B cell (primary cell): ENCODE measurements around the gene SYNPO. TPM values are rescaled to one million over a fixed set of nuclear protein-coding genes. Genes with fewer than 3 reads are reported as not detected.

Experiments
- ATAC-seq: fragments of 200-7000 bp; cut with Tn5 transposase; one replicate; pipeline ENCODE4 v1.10.0; 2021; ENCODE audit warnings: low read depth, mild to moderate bottlenecking, moderate number of reproducible peaks, moderate library complexity
- CTCF ChIA-PET: fragments of 350-600 bp; sonication (Branson Sonifier 250); formaldehyde crosslinking; loops from one replicate; lab custom pipeline; 2021; ENCODE audit warnings: antibody characterized with exemption, inconsistent platforms; lab: Charles Lee
- POLR2A ChIA-PET: fragments of 350-600 bp; sonication (Branson Sonifier 250); formaldehyde crosslinking; loops from one replicate; lab custom pipeline; 2021; ENCODE audit warnings: antibody characterized with exemption; lab: Charles Lee
- DNase-seq: peaks from one replicate; pipeline ENCODE4 v3.0.0; 2013
- H2AFZ ChIP-seq: 2 replicates; pipeline ENCODE4 v1.6.1; 2012; ENCODE audit warnings: mild to moderate bottlenecking, low read depth, low read length; ENCODE audit not compliant: insufficient read depth, poor library complexity, severe bottlenecking
- H3K27ac ChIP-seq, 2 donors: 1 replicate in 1 of 2; 2 replicates in 1 of 2; pipeline ENCODE4 v1.5.1; 2012 to 2013; ENCODE audit warnings: low read length in 2 of 2, mild to moderate bottlenecking in 2 of 2, moderate library complexity in 1 of 2
- H3K27me3 ChIP-seq, 4 experiments: fragments of 200-600 bp in 1 of 4; sonication (generic) in 1 of 4; replicated peaks in 1 of 4; 1 replicate in 2 of 4; 2 replicates in 2 of 4; pipeline versions ENCODE4 v1.6.1 to v1.7.0; 2013 to 2016; ENCODE audit warnings: low read length in 3 of 4, mild to moderate bottlenecking in 2 of 4, mixed read lengths in 1 of 4, moderate library complexity in 1 of 4; ENCODE audit not compliant: insufficient read depth in 4 of 4, control insufficient read depth in 3 of 4; ENCODE audit errors: control extremely low read depth in 1 of 4
- H3K36me3 ChIP-seq, 2 experiments: replicated peaks in 1 of 2; 1 replicate in 1 of 2; 2 replicates in 1 of 2; pipeline versions ENCODE4 v1.6.1 to v1.7.1; 2013; ENCODE audit warnings: low read length in 1 of 2; ENCODE audit not compliant: insufficient read depth in 2 of 2, control insufficient read depth in 1 of 2; ENCODE audit errors: control extremely low read depth in 1 of 2, extremely low read depth in 1 of 2
- H3K4me1 ChIP-seq, 2 donors: fragments of 200-600 bp in 1 of 2; sonication (generic) in 1 of 2; 1 replicate in 1 of 2; 2 replicates in 1 of 2; pipeline versions ENCODE4 v1.5.1 to v1.6.1; 2013 to 2017; ENCODE audit warnings: low read length in 2 of 2; ENCODE audit not compliant: control insufficient read depth in 2 of 2, insufficient read depth in 2 of 2
- H3K4me2 ChIP-seq: replicated peaks from 2 replicates; pipeline ENCODE3; 2012; ENCODE audit warnings: mild to moderate bottlenecking, low read depth, low read length; ENCODE audit not compliant: poor library complexity, severe bottlenecking
- H3K4me3 ChIP-seq, 5 experiments: fragments of 200-600 bp in 1 of 5; sonication (generic) in 1 of 5; 1 replicate in 3 of 5; 2 replicates in 2 of 5; pipeline versions ENCODE4 v1.5.1 to v1.7.0; 2011 to 2016; ENCODE audit warnings: low read length in 4 of 5, mild to moderate bottlenecking in 4 of 5, low read depth in 2 of 5, control low read depth in 1 of 5, moderate library complexity in 1 of 5; ENCODE audit not compliant: insufficient read depth in 1 of 5; ENCODE audit errors: control extremely low read depth in 1 of 5, extremely low read depth in 1 of 5
- H3K79me2 ChIP-seq: fragments of 200-600 bp; sonication (generic); one replicate; pipeline ENCODE4 v1.6.0; 2016; ENCODE audit warnings: low read length; ENCODE audit not compliant: control insufficient read depth, insufficient read depth
- H3K9ac ChIP-seq: fragments of 200-600 bp; sonication (generic); 2 replicates; pipeline ENCODE4 v1.6.1; 2017; ENCODE audit warnings: mild to moderate bottlenecking, low read length, moderate library complexity
- H3K9me3 ChIP-seq, 3 donors: one replicate each; pipeline versions ENCODE4 v1.6.1 to v1.7.1; 2013; ENCODE audit warnings: low read length in 2 of 3; ENCODE audit not compliant: control insufficient read depth in 2 of 3, insufficient read depth in 1 of 3; ENCODE audit errors: control extremely low read depth in 1 of 3
- H4K20me1 ChIP-seq: 2 replicates; pipeline ENCODE4 v1.6.0; 2012; ENCODE audit warnings: mild to moderate bottlenecking, low read length; ENCODE audit not compliant: insufficient read depth, control insufficient read depth, poor library complexity, severe bottlenecking
- H3K27ac Mint-ChIP-seq: one replicate; pipeline ENCODE4 v1.8.0; 2021; ENCODE audit warnings: mixed read lengths
- H3K27me3 Mint-ChIP-seq: one replicate; pipeline ENCODE4 v1.8.0; 2021; ENCODE audit warnings: mixed read lengths
- H3K4me1 Mint-ChIP-seq: one replicate; pipeline ENCODE4 v1.8.0; 2021; ENCODE audit warnings: mixed read lengths
- H3K4me3 Mint-ChIP-seq: one replicate; pipeline ENCODE4 v1.8.0; 2021; ENCODE audit warnings: mixed read lengths
- H3K9me3 Mint-ChIP-seq: one replicate; pipeline ENCODE4 v1.8.0; 2022; ENCODE audit warnings: mixed read lengths; ENCODE audit not compliant: insufficient read depth
- EZH2 ChIP-seq: IDR thresholded peaks from 2 replicates; pipeline ENCODE4 v1.6.1; 2012; ENCODE audit warnings: borderline replicate concordance, low read depth, mild to moderate bottlenecking, moderate library complexity, low read length; ENCODE audit not compliant: insufficient read depth, poor library complexity, severe bottlenecking
- WGBS: methylation state at CpG from one replicate; pipeline ENCODE4 v1.1.5; 2013; ENCODE audit warnings: missing lambda C conversion rate; ENCODE audit not compliant: insufficient coverage; 5-methylcytosine and 5-hydroxymethylcytosine counted together
- intact Hi-C: fragments of 100-400 bp; cut with micrococcal nuclease; formaldehyde crosslinking; loops from one replicate; pipeline ENCODE4 v1.10.0; 2022
- polyA plus RNA-seq: library from polyadenylated mRNA; depleted of rRNA; stranded (reverse); fragments of >200 nt; gene quantifications from 2 replicates; pipeline ENCODE4 v1.2.3, GENCODE V29; 2012
- total RNA-seq, 2 donors: library from RNA; stranded (reverse); fragments of 120-200 nt in 1 of 2; gene quantifications; 1 replicate in 1 of 2; 2 replicates in 1 of 2; pipeline versions ENCODE4 v1.2.3 to v1.2.4, GENCODE V29; 2013 to 2022
- TF ChIP-seq, protein P1 (sequence below): fragments of 200-600 bp; IDR thresholded peaks from one replicate; pipeline ENCODE4 v1.8.0; 2022; ENCODE audit warnings: antibody characterized with exemption, mild to moderate bottlenecking

SYNPO gene
- total and polyA plus RNA-seq, 2 donors (not counting 1 experiment from before 2014, with no cell fraction given) = 13.2 to 16.8 TPM

DNA sequence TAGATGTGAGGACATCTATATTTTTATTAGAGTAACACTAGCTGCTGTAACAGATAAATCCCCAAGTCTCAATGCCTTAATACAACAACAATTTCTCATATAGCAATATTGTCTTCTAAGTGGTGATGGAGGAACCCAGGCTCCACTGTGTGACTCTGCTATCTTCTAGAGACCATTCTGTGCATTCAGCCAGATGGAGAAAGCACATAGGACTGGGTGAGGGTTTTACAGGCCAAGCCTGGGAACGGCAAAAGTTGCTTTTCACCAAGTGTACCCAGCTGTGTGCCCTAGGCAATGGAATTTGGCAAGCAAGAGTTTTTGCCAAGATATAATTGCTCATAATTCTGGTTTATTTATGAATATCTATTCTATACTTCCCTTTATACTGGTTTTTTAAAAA lies 48.7 kb downstream of the SYNPO start:
- Histone ChIP-seq H3K79me2 (no peaks in the 10 kb centered on the region), H3K27ac (no peak overlapping the region), H3K9ac (no peak overlapping the region), H3K4me3 (no peak overlapping the region), H3K4me1 (no peaks in the 10 kb centered on the region), H3K9me3 (no peaks in the 10 kb centered on the region), H3K36me3 (peaks cover 2 to 43% of the 10 kb centered on the region in 2 experiments), H4K20me1 (no peaks in the 10 kb centered on the region), H3K4me2 (no peak overlapping the region), H3K27me3 (no peaks in the 10 kb centered on the region), H2AFZ (no peak overlapping the region)
- Mint-ChIP-seq H3K4me1 (no peaks in the 10 kb centered on the region), H3K4me3 (no peak overlapping the region), H3K9me3 (no peaks in the 10 kb centered on the region), H3K27ac (no peak overlapping the region), H3K27me3 (no peaks in the 10 kb centered on the region)
- no CpG with 5 or more reads among the region's 1 CpG for WGBS
- ATAC-seq (no peak), DNase-seq (no peak)
- TF ChIP-seq, protein P1, sequence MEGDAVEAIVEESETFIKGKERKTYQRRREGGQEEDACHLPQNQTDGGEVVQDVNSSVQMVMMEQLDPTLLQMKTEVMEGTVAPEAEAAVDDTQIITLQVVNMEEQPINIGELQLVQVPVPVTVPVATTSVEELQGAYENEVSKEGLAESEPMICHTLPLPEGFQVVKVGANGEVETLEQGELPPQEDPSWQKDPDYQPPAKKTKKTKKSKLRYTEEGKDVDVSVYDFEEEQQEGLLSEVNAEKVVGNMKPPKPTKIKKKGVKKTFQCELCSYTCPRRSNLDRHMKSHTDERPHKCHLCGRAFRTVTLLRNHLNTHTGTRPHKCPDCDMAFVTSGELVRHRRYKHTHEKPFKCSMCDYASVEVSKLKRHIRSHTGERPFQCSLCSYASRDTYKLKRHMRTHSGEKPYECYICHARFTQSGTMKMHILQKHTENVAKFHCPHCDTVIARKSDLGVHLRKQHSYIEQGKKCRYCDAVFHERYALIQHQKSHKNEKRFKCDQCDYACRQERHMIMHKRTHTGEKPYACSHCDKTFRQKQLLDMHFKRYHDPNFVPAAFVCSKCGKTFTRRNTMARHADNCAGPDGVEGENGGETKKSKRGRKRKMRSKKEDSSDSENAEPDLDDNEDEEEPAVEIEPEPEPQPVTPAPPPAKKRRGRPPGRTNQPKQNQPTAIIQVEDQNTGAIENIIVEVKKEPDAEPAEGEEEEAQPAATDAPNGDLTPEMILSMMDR = no peak
- no peak for TF ChIP-seq EZH2
- ChIA-PET POLR2A (no interaction called here), CTCF (interaction anchor here (0.8 kb wide), 1 partner anchor 12 kb away, joined by 3 read pairs; the partner anchor contains the start of gene RBM22)
- intact Hi-C loops = no loop called here

DNA sequence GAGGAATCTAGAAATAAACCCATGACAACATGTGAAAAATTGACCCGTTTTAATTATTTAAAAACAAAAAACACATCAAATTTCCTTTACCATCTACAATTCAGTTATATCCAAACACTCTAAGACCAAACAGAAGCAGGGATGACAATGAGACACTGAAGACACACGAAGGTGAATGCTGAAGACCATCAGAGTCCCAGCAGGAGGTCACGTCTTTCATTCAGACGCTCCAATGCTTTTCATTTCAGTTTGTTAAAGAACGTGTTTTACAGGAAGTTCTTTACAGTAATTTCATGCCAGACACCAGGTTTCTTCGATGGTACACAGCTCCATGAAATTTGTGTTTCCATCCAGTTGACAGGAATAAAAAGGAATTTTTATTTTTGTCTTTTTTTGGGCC lies 50.3 kb downstream of the SYNPO start:
- no peaks in the 10 kb centered on the region for H3K4me1 Mint-ChIP-seq
- no peak for TF ChIP-seq EZH2
- TF ChIP-seq, protein P1 = no peak
- intact Hi-C loops = no loop called here
- 88% methylated on average over 5 of the region's 6 CpGs for WGBS
- DNase-seq = no peak
- Histone ChIP-seq H3K4me2 (no peak overlapping the region), H3K4me3 (no peak overlapping the region), H3K9ac (no peak overlapping the region), H3K4me1 (no peaks in the 10 kb centered on the region), H4K20me1 (no peaks in the 10 kb centered on the region), H3K27ac (no peak overlapping the region), H2AFZ (no peak overlapping the region), H3K36me3 (peaks cover 0 to 60% of the 10 kb centered on the region in 2 experiments), H3K9me3 (no peaks in the 10 kb centered on the region), H3K27me3 (no peaks in the 10 kb centered on the region), H3K79me2 (no peaks in the 10 kb centered on the region)
- CTCF ChIA-PET = no interaction called here
- no peak for ATAC-seq
- POLR2A ChIA-PET = no interaction called here
- H3K9me3 Mint-ChIP-seq = no peaks in the 10 kb centered on the region
- H3K27ac Mint-ChIP-seq = no peak overlapping the region
- no peaks in the 10 kb centered on the region for H3K27me3 Mint-ChIP-seq
- H3K4me3 Mint-ChIP-seq = no peak overlapping the region
